Peyer's patch (tissue), 4 donors: Measurements from ENCODE around the gene STEAP3. TPM values are rescaled to one million over a fixed set of nuclear protein-coding genes. Genes with fewer than 3 reads are reported as not detected.

Experiments
- DNase-seq, 3 donors: peaks; one replicate each; pipeline ENCODE4 v3.0.0-alpha.2; 2017 to 2019
- H3K27ac ChIP-seq, 4 donors: fragments of 200-600 bp; sonication (generic); one replicate each; pipeline ENCODE4 v1.5.1; 2016 to 2019
- H3K27me3 ChIP-seq, 2 donors: fragments of 200-600 bp; sonication (generic); one replicate each; pipeline ENCODE4 v1.5.1; 2019
- H3K36me3 ChIP-seq, 3 donors: fragments of 200-600 bp; sonication (generic); one replicate each; pipeline ENCODE4 v1.5.1; 2016 to 2019
- H3K4me1 ChIP-seq, 4 donors: fragments of 200-600 bp; sonication (generic); one replicate each; pipeline ENCODE4 v1.5.1; 2016 to 2019
- H3K4me3 ChIP-seq, 4 donors: fragments of 200-600 bp; sonication (generic); 1 replicate in 3 of 4; 2 replicates in 1 of 4; pipeline ENCODE4 v1.5.1; 2016 to 2019; ENCODE audit warnings: mild to moderate bottlenecking in 1 of 4
- H3K9me3 ChIP-seq, 4 donors: fragments of 200-600 bp; sonication (generic); one replicate each; pipeline ENCODE4 v1.5.1; 2016 to 2019; ENCODE audit warnings: mild to moderate bottlenecking in 1 of 4
- POLR2A ChIP-seq, 2 donors: fragments of 450-650 bp; IDR thresholded peaks; one replicate each; pipeline ENCODE4 v1.5.1; 2017; ENCODE audit warnings: antibody characterized with exemption in 2 of 2, mild to moderate bottlenecking in 2 of 2, moderate library complexity in 2 of 2
- total RNA-seq, 4 donors: library from RNA; depleted of rRNA; stranded (reverse); fragments of >200 nt; gene quantifications; one replicate each; pipeline ENCODE4 v1.1.0, GENCODE V29; 2016
- TF ChIP-seq, protein P1 (sequence below), 6 experiments: fragments of 450-650 bp in 4 of 6; fragments of 200-600 bp in 2 of 6; sonication (generic) in 1 of 6; IDR thresholded peaks; one replicate each; pipeline ENCODE4 v1.5.1; 2017 to 2019; ENCODE audit warnings: antibody characterized with exemption in 6 of 6, mild to moderate bottlenecking in 3 of 6, moderate library complexity in 1 of 6

The STEAP3 gene
- total RNA-seq, 4 donors from 2014 or later = 13.2 to 31.2 (median 20.5) TPM

DNA sequence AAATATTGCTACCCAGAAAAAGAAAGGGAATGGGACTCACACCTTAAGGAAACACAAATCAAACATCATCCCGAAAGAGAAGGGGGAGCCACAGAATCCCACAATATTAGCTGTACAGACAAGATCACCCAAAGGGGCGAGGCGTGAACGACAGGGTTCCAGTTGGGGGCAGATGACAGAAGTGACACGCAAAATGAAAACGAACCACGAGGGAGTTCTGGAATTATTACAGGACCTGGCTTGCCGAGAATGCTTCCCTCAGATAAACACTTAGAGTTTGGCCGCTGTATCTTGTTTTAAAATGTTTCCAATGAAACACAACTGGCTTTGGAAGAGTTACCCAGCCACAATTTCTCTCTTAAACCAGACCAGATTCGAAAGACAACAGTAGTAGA, 82.6 kb downstream of the STEAP3 start:
- no peaks in the 10 kb centered on the region for H3K27me3 ChIP-seq
- no peak overlapping the region for H3K27ac ChIP-seq
- DNase-seq = no peak
- TF ChIP-seq, protein P1, sequence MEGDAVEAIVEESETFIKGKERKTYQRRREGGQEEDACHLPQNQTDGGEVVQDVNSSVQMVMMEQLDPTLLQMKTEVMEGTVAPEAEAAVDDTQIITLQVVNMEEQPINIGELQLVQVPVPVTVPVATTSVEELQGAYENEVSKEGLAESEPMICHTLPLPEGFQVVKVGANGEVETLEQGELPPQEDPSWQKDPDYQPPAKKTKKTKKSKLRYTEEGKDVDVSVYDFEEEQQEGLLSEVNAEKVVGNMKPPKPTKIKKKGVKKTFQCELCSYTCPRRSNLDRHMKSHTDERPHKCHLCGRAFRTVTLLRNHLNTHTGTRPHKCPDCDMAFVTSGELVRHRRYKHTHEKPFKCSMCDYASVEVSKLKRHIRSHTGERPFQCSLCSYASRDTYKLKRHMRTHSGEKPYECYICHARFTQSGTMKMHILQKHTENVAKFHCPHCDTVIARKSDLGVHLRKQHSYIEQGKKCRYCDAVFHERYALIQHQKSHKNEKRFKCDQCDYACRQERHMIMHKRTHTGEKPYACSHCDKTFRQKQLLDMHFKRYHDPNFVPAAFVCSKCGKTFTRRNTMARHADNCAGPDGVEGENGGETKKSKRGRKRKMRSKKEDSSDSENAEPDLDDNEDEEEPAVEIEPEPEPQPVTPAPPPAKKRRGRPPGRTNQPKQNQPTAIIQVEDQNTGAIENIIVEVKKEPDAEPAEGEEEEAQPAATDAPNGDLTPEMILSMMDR (IDR thresholded peaks at IDR 0.05) = no peak
- no peak for TF ChIP-seq POLR2A (IDR thresholded peaks at IDR 0.05)
- no peaks in the 10 kb centered on the region for H3K9me3 ChIP-seq
- H3K4me3 ChIP-seq = no peak overlapping the region
- H3K4me1 ChIP-seq = peaks cover 0 to 3% (median 0%) of the 10 kb centered on the region in 4 donors
- H3K36me3 ChIP-seq = no peaks in the 10 kb centered on the region

DNA sequence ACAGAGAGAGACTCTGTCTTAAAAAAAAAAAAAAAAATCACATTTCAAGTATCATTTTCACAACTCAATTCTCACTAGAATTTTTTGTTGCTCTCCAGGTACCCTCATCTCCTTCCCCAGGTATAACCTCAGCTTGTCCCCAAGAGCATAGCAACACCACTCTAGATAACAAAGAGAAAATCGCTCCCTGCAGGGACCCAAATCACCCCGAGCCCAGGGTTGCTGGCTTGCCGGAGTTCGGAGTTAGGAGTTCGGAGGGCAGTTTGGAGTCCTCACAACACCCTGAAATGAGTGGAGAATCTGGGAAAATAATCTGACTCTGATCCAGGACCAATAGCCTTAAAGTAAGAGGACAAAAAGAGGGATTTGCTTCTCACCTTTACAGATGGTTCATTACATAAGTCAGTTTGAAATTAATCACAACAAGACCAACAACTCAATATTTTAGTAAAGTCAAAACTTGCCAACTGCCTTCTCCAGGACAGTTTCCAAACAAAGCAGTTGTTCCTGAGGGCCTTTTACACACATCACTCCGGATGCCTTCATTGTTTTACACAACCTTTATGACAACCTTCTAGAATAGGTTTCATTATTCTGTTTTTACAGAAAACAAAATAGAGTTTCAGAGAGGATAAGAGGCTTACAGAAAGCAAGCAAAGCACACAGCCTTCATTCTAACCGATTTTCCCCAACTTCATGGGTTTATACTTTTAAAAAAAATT, 83.9 kb downstream of the STEAP3 start:
- no peak for DNase-seq
- Histone ChIP-seq H3K27me3 (no peaks in the 10 kb centered on the region), H3K36me3 (no peaks in the 10 kb centered on the region), H3K4me1 (peaks cover 0 to 3% (median 0%) of the 10 kb centered on the region in 4 donors), H3K9me3 (no peaks in the 10 kb centered on the region), H3K27ac (no peak overlapping the region), H3K4me3 (no peak overlapping the region)
- no peak for TF ChIP-seq POLR2A (IDR thresholded peaks at IDR 0.05)
- TF ChIP-seq, protein P1 (IDR thresholded peaks at IDR 0.05) = no peak

DNA sequence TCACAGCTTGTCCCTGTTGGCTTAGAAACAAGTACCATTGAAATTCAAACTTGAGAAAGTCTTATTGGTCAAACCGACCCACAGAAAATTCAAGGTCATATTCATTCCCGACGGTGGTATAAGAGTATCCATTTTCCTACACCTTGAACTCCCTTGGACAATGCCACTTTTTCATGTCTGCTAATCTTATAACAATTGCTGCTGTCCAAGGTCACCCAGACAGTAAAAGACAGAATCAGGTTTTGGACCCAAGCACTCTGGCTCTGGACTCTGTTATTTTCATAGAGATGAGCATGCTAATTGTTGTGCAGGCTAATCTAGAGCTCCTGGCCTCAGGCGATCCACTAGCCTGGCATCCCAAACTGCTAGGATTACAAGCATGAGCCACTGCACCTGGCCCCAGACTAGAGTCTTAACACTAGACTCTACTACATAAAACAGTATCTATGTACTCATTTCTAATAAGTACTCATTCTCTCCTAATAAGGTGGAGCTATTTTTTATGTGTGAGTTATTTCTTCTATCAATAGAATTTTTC, 85.2 kb downstream of the STEAP3 start:
- no peak for DNase-seq
- Histone ChIP-seq H3K4me3 (no peak overlapping the region), H3K9me3 (no peaks in the 10 kb centered on the region), H3K27me3 (no peaks in the 10 kb centered on the region), H3K4me1 (peaks cover 0 to 3% (median 0%) of the 10 kb centered on the region in 4 donors), H3K27ac (no peak overlapping the region), H3K36me3 (no peaks in the 10 kb centered on the region)
- TF ChIP-seq POLR2A (IDR thresholded peaks at IDR 0.05) = no peak

DNA sequence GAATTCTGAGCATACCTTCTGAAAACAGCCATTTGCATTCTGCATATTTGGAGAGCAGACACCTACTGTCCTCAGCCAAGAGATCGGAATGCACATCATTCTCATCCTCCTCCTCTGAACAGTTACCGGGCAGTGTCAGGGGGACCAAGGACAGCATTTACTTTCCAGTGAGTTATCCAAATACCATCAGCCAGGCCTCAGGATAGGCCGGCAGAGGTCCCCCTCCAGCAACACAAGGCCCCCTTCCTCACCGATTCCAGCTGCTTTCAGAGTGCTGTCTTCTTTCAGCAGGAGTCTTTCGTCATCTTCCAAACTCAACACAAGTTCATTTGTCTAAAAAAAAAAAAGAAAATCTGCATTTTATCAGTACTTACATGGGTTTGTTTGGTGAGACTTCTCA, 87.7 kb downstream of the STEAP3 start:
- Histone ChIP-seq H3K4me3 (no peak overlapping the region), H3K36me3 (no peaks in the 10 kb centered on the region), H3K9me3 (no peaks in the 10 kb centered on the region), H3K4me1 (peaks cover 0 to 3% (median 0%) of the 10 kb centered on the region in 4 donors), H3K27me3 (no peaks in the 10 kb centered on the region), H3K27ac (no peak overlapping the region)
- TF ChIP-seq POLR2A (IDR thresholded peaks at IDR 0.05) = no peak
- TF ChIP-seq, protein P1 (IDR thresholded peaks at IDR 0.05) = no peak
- no peak for DNase-seq

DNA sequence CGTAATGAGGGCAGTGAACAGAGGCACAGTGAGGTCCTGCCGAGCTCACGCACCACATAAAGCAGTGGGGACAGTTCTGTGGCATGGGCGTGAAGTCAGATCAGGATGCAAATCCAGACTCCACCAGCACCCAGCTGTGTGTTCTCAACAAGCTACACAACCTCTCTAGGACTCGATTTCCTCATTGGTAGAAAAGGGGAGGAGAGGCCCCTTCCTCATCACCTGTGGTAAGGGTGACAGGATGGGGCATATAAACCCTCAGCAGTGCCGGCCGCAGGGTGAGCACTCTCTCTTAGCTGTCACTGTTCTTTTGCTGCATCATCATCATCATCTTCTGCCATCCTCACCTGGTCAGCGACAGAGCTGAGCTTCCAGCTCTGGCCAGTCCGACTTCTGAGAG, 88.2 kb downstream of the STEAP3 start:
- TF ChIP-seq, protein P1 (IDR thresholded peaks at IDR 0.05) = no peak
- TF ChIP-seq POLR2A (IDR thresholded peaks at IDR 0.05) = no peak
- H3K27me3 ChIP-seq = no peaks in the 10 kb centered on the region
- H3K4me3 ChIP-seq = no peak overlapping the region
- H3K4me1 ChIP-seq = peaks cover 0 to 3% (median 0%) of the 10 kb centered on the region in 4 donors
- H3K36me3 ChIP-seq = no peaks in the 10 kb centered on the region
- no peaks in the 10 kb centered on the region for H3K9me3 ChIP-seq
- no peak for DNase-seq
- H3K27ac ChIP-seq = no peak overlapping the region

Other genes with a start within 250 kb of the STEAP3 start
- gene C1QL2, start 65.1 kb upstream of the STEAP3 start, total RNA-seq = not detected
- 1 to 10 TPM in 2 of 4 donors, not detected in 2; 1.6 to 2.9 TPM for gene C2orf76, start 143.0 kb downstream of the STEAP3 start, total RNA-seq
- 100 to 1,000 TPM; 121 to 237 (median 194) TPM for gene DBI, start 143.1 kb downstream of the STEAP3 start, total RNA-seq
- 100 to 1,000 TPM in 3 of 4 donors, 10 to 100 TPM in 1; 17.3 to 542 (median 214) TPM for gene TMEM37, start 208.0 kb downstream of the STEAP3 start, total RNA-seq